ENCODE data around the gene CHRM4.

- TF ChIP-seq CEBPB (IDR thresholded peaks at IDR 0.05) (no peak), RCOR1 (IDR thresholded peaks at IDR 0.05; ENCODE audit: low read depth, low read length) (no peak), FOXS1 (CRISPR knock-in tag; IDR thresholded peaks at IDR 0.05) (no peak), CTCF (IDR thresholded peaks at IDR 0.05) (no peak), GATA3 (IDR thresholded peaks at IDR 0.05; ENCODE audit: borderline replicate concordance) (no peak), MYC (IDR thresholded peaks at IDR 0.05; ENCODE audit: borderline replicate concordance, low read length) (no peak), RAD21 (conservative IDR thresholded peaks at IDR 0.05 in 1 of 2, IDR thresholded peaks at IDR 0.05 in 1 of 2) (no peak), SMC3 (IDR thresholded peaks at IDR 0.05) (no peak), EP300 (IDR thresholded peaks at IDR 0.05) (no peak), HDAC2 (IDR thresholded peaks at IDR 0.05) (no peak), JUNB (IDR thresholded peaks at IDR 0.05) (no peak)
- TF ChIP-seq, protein P1, sequence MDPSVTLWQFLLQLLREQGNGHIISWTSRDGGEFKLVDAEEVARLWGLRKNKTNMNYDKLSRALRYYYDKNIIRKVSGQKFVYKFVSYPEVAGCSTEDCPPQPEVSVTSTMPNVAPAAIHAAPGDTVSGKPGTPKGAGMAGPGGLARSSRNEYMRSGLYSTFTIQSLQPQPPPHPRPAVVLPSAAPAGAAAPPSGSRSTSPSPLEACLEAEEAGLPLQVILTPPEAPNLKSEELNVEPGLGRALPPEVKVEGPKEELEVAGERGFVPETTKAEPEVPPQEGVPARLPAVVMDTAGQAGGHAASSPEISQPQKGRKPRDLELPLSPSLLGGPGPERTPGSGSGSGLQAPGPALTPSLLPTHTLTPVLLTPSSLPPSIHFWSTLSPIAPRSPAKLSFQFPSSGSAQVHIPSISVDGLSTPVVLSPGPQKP (IDR thresholded peaks at IDR 0.05; ENCODE audit: low read depth, low read length): no peak
Observed at GRCh38 chr11:46426233-46426991, 34.8 kb upstream of the CHRM4 start.
